HFFc6 (cell line): ENCODE results near the gene TTLL5. TPM values are rescaled to one million over a fixed set of nuclear protein-coding genes. Genes with fewer than 3 reads are reported as not detected.

Source experiments
- DNase-seq: peaks from one replicate; pipeline ENCODE4 v3.0.0-alpha.2; 2018
- H3K27ac Mint-ChIP-seq: 2 replicates; pipeline ENCODE4 v1.8.0; 2020; ENCODE audit warnings: mild to moderate bottlenecking, mixed read lengths
- H3K27me3 Mint-ChIP-seq: 2 replicates; pipeline ENCODE4 v1.8.0; 2021; ENCODE audit warnings: mild to moderate bottlenecking, moderate library complexity, mixed read lengths; ENCODE audit not compliant: insufficient read depth
- H3K36me3 Mint-ChIP-seq: 2 replicates; pipeline ENCODE4 v1.8.0; 2021; ENCODE audit warnings: low read depth, mixed read lengths
- H3K4me1 Mint-ChIP-seq: 2 replicates; pipeline ENCODE4 v1.8.0; 2020; ENCODE audit warnings: low read depth, mixed read lengths
- H3K4me3 Mint-ChIP-seq: 2 replicates; pipeline ENCODE4 v1.8.0; 2020; ENCODE audit warnings: mild to moderate bottlenecking, moderate library complexity, mixed read lengths
- H3K9me3 Mint-ChIP-seq: 2 replicates; pipeline ENCODE4 v1.8.0; 2020; ENCODE audit warnings: mild to moderate bottlenecking, mixed read lengths
- total RNA-seq, 6 experiments: library from RNA; stranded (reverse); fragmentation: NEBNext Ultra II Directional; extraction: Animal tissue kit (Norgen Biotek cat#: 25700); gene quantifications; 2 replicates in 1 of 6; 3 replicates in 5 of 6; pipeline ENCODE4 v1.2.3, GENCODE V29; 2021
- TF ChIP-seq, protein P1 (sequence below): fragments of 200-600 bp; sonication (generic); IDR thresholded peaks from 2 replicates; pipeline ENCODE4 v1.5.0; 2021; ENCODE audit warnings: antibody characterized with exemption, mild to moderate bottlenecking

TTLL5 gene
- total RNA-seq, 6 experiments from 2014 or later, result 22.0 to 28.9 (median 25.0) TPM

GRCh38 chr14:75959031-75959430 lies 298.0 kb downstream of the TTLL5 start:
- Mint-ChIP-seq H3K4me3 (no peak overlapping the region), H3K27me3 (peaks cover 1% of the 10 kb centered on the region), H3K4me1 (peaks cover 8% of the 10 kb centered on the region), H3K9me3 (no peaks in the 10 kb centered on the region), H3K27ac (no peak overlapping the region), H3K36me3 (0 out of 2 replicates have a peak, but pooled peaks cover 5% of the 10 kb centered on the region)
- DNase-seq, result no peak
- TF ChIP-seq, protein P1, sequence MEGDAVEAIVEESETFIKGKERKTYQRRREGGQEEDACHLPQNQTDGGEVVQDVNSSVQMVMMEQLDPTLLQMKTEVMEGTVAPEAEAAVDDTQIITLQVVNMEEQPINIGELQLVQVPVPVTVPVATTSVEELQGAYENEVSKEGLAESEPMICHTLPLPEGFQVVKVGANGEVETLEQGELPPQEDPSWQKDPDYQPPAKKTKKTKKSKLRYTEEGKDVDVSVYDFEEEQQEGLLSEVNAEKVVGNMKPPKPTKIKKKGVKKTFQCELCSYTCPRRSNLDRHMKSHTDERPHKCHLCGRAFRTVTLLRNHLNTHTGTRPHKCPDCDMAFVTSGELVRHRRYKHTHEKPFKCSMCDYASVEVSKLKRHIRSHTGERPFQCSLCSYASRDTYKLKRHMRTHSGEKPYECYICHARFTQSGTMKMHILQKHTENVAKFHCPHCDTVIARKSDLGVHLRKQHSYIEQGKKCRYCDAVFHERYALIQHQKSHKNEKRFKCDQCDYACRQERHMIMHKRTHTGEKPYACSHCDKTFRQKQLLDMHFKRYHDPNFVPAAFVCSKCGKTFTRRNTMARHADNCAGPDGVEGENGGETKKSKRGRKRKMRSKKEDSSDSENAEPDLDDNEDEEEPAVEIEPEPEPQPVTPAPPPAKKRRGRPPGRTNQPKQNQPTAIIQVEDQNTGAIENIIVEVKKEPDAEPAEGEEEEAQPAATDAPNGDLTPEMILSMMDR, result no peak

DNA sequence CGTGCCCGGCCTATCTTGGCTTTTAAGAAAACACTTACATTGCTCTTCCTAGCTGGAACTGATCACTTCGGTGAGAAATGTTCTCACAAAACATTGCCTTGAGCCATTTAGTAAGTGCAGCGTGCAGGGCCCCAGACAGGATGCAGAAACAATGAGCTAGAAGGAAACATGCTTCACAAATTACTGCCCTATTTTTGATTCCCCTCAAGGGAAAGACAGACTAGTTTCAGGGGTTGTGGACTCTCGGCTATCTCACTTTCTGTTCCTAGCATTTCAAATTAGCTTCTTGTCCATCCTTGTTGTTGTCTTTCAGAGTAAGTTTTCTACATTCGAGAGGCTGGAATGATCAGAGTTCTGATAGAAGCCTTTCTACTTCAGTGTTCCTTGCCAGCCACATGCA lies 299.2 kb downstream of the TTLL5 start:
- Mint-ChIP-seq H3K36me3 (0 out of 2 replicates have a peak, but pooled peaks cover 5% of the 10 kb centered on the region), H3K4me3 (no peak overlapping the region; the same call in 1 of the 2 replicates), H3K27ac (no peak overlapping the region), H3K4me1 (peaks cover 8% of the 10 kb centered on the region), H3K9me3 (no peaks in the 10 kb centered on the region), H3K27me3 (peaks cover 1% of the 10 kb centered on the region)
- TF ChIP-seq, protein P1, result no peak
- no peak for DNase-seq

DNA sequence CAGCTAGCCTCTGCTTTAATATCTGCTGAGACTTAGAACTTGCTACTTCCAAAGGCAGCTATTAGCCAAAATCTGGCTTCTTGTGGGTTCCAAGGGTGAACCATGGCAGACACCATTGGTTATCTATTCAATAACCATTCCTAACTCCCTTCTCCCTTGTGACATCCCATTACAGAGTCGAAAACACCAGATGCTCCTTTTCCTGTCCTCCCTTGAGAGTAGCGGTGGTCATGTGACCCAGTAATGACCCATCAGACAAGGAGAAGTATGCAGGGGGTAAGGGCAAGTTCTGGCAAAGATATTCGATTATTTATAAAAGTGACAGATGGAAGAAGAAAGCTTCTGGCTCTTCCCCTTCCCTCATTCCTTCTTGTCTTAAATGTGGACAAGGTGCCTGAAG lies 300.6 kb downstream of the TTLL5 start:
- DNase-seq, result no peak
- Mint-ChIP-seq H3K9me3 (no peaks in the 10 kb centered on the region), H3K27me3 (peaks cover 1% of the 10 kb centered on the region), H3K36me3 (peaks cover 13% of the 10 kb centered on the region; the same call in 1 of the 2 replicates), H3K4me1 (peaks cover 8% of the 10 kb centered on the region), H3K4me3 (no peak overlapping the region), H3K27ac (no peak overlapping the region)
- TF ChIP-seq, protein P1, result no peak

DNA sequence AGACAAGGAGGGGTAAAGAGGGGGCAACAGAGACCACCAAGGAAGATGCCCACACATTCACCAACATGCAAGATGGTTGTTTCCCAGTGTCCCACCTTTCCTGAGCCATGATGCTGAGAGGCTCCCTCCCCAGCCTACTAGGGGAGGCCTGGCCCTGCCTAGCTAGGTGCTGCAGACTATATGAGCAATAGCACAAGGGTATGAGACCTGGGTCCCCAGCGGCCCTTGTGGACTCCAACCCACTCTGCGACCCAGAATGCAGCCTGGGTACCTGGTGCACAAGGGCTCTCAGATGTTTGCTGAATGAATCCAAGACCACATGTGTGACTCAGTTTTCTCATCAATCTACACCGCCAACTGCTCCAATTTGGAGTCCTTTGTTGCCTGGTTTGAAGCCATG lies 306.8 kb downstream of the TTLL5 start:
- no peaks in the 10 kb centered on the region for H3K9me3 Mint-ChIP-seq
- TF ChIP-seq, protein P1, result no peak
- no peak overlapping the region for H3K27ac Mint-ChIP-seq
- no peak for DNase-seq
- no peaks in the 10 kb centered on the region for H3K4me1 Mint-ChIP-seq
- peaks cover 8% of the 10 kb centered on the region; the same call in 1 of the 2 replicates for H3K36me3 Mint-ChIP-seq
- no peaks in the 10 kb centered on the region; the same call in none of the 2 replicates for H3K27me3 Mint-ChIP-seq
- no peak overlapping the region for H3K4me3 Mint-ChIP-seq

GRCh38 chr14:75968456-75968855 lies 307.4 kb downstream of the TTLL5 start:
- Mint-ChIP-seq H3K9me3 (no peaks in the 10 kb centered on the region), H3K36me3 (peaks cover 8% of the 10 kb centered on the region; the same call in 1 of the 2 replicates), H3K4me1 (no peaks in the 10 kb centered on the region), H3K27ac (no peak overlapping the region), H3K4me3 (no peak overlapping the region), H3K27me3 (no peaks in the 10 kb centered on the region; the same call in none of the 2 replicates)
- DNase-seq, result no peak
- TF ChIP-seq, protein P1, result no peak
